Activated CD4-positive, alpha-beta T cell treated with anti-CD3 and anti-CD28 coated beads, Interleukin-2, amount 50 U/mL, for 48 hours (primary cell): ENCODE measurements around the gene CLDN16.

Experiments
- DNase-seq, 2 experiments: peaks; one replicate each; pipeline ENCODE4 v3.0.0-alpha.2; 2020

CLDN16 gene

GRCh38 chr3:190381441-190381840, 6.5 kb upstream of the CLDN16 start:
- no peak for DNase-seq

- DNase-seq, result no peak
Observed at GRCh38 chr3:190382082-190382481, 5.9 kb upstream of the CLDN16 start.

DNA sequence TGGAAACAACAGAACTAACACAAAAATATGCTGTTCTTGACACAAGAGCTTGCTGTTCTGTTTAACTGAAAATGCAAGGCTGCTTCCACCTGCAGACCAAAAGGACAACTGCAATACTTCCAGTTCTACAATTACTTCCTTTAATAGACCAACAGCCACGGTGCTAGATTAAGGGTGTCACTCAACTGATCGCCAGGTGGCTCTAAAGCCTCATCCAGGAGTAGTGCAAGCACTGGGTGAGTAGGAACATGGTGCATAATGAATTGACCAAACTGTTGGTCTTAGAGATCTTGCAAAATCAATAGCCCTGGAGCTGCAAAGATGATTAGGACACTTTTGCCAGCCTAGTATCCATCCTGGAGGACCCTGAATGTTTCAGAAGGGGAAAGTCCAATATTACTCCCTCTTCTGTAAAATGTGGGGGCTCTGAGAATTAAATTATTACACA, 3.6 kb upstream of the CLDN16 start:
- peak; percentile 3 for DNase-seq

DNA sequence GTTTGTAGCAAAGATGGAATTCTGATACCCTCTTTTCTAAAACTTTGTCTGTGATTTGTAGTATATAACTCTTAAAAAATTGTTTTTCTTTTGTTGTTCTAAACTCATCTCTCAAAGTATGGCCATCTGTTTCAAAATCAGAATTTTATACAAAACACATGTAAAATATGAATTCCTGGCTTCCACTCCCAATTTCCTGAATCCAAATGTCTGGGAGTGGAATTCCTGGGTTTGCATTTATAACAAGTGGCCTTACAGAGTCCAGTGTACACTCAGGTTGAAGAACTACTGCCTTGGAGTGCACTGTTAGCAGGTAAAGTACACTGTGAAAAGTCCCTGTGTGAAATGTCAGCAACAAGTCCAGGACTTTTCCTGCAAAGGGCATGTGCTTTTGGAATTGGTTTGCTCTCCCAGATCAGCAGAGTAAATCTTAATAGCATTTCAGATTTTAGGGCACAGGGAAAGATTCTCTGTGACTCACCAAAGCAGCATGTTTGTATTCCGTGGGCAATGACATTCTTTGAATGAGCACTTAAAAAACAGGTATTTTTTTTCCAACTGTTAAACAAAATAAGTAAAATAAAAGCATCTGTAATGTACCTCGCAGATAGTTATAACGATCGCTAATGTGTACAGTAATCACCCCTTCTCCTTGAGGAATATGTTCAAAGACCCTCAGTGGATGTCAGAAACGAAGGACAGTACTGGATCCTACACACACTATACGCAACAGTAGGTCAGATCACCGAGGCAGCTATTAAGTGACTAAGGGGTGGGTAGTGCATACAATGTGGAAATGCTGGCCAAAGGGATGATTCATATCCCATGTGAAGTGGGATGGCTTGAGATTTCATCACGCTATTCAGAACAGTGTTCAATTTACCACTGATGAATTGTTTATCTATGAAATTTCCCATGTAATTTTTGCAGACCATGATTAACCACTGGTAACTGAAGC, 2.0 kb upstream of the CLDN16 start:
- no peak for DNase-seq

GRCh38 chr3:190388703-190389102, 740 bp downstream of the CLDN16 start:
- DNase-seq, result no peak

DNA sequence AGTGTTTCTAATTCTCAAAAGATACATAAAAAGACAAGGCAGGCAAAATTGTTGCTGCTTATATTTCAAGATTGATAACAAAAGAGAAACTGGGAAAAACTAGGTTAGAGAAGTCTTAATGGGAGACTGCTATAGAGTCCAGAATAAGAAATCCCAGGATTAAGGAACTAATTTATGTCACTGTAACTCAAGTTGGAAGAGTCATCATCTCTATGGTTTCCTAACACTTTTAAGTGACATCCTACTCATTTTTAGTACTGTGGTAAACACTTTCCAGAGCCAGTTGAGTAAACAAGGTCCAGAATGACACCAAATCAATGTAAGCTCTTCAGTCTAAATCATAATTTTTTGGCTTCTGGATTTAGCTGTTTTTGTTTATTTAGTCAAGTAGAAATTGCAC, 8.0 kb downstream of the CLDN16 start:
- DNase-seq, result no peak

DNA sequence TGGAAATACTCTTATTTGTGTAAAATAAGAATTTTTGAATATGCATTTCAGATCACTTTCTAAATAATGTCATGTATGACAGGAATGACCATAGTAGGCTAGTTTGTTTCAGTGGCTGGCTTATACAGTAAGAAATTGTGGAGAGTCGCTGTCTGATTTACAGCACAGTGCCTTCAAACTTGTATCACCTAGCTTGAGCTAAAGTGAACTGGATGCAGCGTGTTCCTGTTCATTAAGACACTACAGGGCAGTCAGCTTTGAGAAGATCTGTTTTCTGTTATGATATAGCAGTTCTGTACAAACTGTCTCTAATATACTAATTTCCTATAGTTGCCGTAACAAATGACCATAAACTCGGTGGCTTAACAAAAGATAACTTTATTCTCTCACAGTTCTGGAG, 9.9 kb downstream of the CLDN16 start:
- no peak for DNase-seq

DNA sequence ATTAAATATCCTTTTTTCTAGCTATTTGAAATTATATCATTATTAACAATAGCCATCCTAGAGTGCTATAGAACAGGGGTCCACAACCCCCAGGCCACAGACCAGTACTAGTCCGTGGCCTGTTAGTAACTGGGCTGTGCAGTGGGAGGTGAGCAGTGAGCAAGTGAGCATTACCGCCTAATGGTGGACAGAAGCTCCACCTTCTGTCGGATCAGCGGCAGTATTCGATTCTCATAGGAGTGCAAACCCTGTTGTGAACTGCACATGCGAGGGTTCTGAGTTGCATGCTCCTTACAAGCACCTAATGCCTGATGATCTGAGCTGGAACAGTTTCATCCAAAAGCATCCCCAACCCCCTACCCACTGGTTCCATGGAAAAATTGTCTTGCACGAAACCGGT, 11.7 kb downstream of the CLDN16 start:
- DNase-seq, result no peak

- DNase-seq, result no peak
Observed at GRCh38 chr3:190401963-190402362, 14.0 kb downstream of the CLDN16 start.

- DNase-seq, result no peak
Observed at GRCh38 chr3:190404715-190405114, 16.8 kb downstream of the CLDN16 start.

GRCh38 chr3:190414297-190414696, 26.3 kb downstream of the CLDN16 start:
- DNase-seq, result no peak

DNA sequence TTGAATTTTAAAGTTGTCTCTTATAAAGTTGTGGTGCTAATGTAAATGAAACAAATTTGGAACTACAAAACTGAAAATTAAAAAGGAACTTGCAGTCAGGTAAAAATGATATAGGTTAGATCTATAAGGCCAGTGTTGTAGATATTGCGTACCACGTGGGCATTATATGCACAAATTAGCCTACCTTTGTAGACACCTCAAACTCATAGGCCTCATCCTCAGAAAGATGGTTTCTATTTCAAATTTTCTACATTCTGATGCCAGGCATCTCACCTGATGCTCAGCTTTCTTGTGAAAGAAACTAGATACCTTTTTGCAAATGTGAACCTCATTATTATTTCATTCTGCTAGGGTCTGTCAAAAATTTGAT, 36.1 kb downstream of the CLDN16 start:
- DNase-seq, result no peak

DNA sequence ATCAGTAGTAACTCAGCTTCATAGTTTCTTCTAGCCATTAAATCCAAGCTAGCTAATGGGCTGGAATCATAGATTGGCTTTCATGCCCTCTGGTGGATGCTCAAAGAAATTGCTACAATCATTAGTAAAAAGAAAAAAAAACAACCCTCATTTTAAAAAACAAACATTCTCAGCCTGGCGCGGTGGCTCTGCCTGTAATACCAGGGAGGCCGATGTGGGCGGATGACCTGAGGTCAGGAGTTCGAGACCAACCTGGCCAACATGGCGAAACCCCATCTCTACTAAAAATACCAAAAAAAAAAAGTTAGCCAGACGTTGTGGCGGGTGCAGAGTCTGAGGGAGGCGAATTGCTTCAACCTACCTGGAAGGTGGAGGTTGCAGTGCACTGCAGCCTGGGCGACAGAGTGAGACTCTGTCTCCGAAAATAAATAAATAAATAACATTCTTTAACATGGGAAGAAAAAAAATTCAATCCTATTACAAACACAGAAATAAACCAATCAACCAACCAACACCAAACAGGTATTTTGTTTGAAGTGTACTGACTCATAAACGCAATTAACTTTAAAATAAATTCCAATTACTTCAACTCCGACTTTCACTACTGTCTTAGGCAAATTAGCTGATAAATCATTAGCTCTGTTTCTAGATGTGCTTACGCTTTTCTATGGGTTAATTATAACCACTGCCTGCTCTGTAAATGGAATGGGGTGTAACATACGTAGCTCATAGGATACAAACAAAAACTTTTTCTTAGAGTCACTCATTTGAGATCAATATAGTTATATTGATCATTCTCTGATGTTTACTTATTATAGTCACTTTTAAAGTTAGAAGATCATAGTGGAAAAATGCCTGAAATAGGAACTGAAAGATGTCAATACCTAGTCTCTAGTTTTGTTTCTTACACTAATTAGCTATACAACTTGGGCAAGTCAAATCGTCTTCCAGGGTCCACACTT, 36.8 kb downstream of the CLDN16 start:
- DNase-seq, result peak; percentile 53 to 59

DNA sequence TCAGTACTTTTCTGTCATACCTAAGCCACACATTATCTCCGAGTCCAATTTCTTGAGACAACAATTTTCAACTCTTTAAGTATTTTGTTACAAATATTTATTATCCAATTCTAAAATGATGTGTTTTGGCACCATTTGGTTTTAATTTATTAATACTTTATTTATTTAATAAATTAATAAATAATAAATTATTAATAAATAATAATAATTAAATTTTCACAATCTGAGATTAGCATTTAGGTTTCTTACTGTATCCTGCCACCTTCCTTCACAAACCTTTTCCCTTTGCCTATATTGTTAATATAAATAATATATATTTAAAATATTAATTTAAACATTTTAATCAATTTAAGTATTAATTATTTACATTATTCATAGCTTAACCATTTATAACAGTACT, 37.9 kb downstream of the CLDN16 start:
- DNase-seq, result no peak

DNA sequence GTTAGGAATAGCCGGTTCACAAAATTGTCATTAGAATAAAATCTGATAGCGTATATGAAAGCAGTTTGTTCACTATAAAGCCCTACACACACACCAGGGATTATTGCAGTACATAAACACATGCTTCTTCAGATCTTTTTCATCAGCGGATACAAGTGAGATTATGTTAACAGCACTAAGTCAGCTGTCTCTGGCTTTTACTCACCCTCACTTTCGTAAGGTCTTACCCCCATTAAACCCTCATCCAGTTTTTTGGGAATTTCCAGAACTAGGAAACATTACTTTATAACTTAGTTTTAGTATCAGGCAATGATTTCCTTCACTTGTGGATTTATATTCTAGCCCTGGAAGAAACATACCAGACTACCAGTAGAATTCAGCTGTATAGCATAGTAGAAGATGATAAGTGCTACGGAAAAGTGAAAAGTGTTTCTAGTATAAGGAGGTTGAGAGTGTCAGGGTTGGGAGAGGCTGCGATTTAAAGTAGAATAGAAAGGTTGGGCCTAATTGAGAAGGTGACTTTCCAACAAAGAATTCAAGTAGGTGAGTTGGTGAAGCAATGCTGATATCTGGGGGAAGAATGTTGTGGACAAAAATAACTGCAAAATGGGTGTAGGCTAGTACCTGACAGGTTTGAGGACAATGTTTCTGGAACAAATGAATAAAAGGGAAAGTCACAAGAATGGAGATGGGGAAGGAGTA, 39.0 kb downstream of the CLDN16 start:
- no peak for DNase-seq

GRCh38 chr3:190429681-190430080, 41.7 kb downstream of the CLDN16 start:
- no peak for DNase-seq

GRCh38 chr3:190430906-190431305, 42.9 kb downstream of the CLDN16 start:
- no peak for DNase-seq

- no peak for DNase-seq
Observed at GRCh38 chr3:190432216-190432615, 44.3 kb downstream of the CLDN16 start.

GRCh38 chr3:190433626-190434025, 45.7 kb downstream of the CLDN16 start:
- no peak for DNase-seq

- no peak for DNase-seq
Observed at GRCh38 chr3:190435618-190436017, 47.7 kb downstream of the CLDN16 start.

- DNase-seq, result no peak
Observed at GRCh38 chr3:190436331-190436730, 48.4 kb downstream of the CLDN16 start.

- DNase-seq, result no peak
Observed at GRCh38 chr3:190442240-190442639, 54.3 kb downstream of the CLDN16 start.

GRCh38 chr3:190443257-190443656, 55.3 kb downstream of the CLDN16 start:
- no peak for DNase-seq
